Mucosa of rectum (tissue), 2 donors: Measurements from ENCODE around the gene CSNK1A1L.

Experiments
- H3K27ac ChIP-seq, 2 donors: one replicate each; pipeline ENCODE4 v1.7.0; 2013; ENCODE audit warnings: inconsistent platforms in 2 of 2, low read depth in 2 of 2, low read length in 2 of 2
- H3K27me3 ChIP-seq, 2 donors: one replicate each; pipeline ENCODE4 v1.7.0; 2013; ENCODE audit warnings: low read length in 2 of 2; ENCODE audit not compliant: control insufficient read depth in 2 of 2, insufficient read depth in 2 of 2
- H3K36me3 ChIP-seq, 2 donors: one replicate each; pipeline ENCODE4 v1.7.0; 2013; ENCODE audit warnings: low read length in 2 of 2; ENCODE audit not compliant: control insufficient read depth in 2 of 2, insufficient read depth in 2 of 2
- H3K4me1 ChIP-seq, 2 donors: one replicate each; pipeline ENCODE4 v1.7.0; 2013; ENCODE audit warnings: low read length in 2 of 2, mild to moderate bottlenecking in 1 of 2; ENCODE audit not compliant: control insufficient read depth in 2 of 2, insufficient read depth in 2 of 2
- H3K4me3 ChIP-seq, 2 donors: one replicate each; pipeline ENCODE4 v1.7.0; 2013; ENCODE audit warnings: low read length in 2 of 2
- H3K9ac ChIP-seq, 2 donors: one replicate each; pipeline ENCODE4 v1.7.0; 2013; ENCODE audit warnings: low read length in 2 of 2, low read depth in 1 of 2, mild to moderate bottlenecking in 1 of 2
- H3K9me3 ChIP-seq, 2 donors: one replicate each; pipeline ENCODE4 v1.7.0; 2013; ENCODE audit warnings: low read length in 2 of 2; ENCODE audit not compliant: control insufficient read depth in 2 of 2
- donor health status: healthy.
- donor health status: Normal muscosa, but diverticular disease.

The CSNK1A1L gene

DNA sequence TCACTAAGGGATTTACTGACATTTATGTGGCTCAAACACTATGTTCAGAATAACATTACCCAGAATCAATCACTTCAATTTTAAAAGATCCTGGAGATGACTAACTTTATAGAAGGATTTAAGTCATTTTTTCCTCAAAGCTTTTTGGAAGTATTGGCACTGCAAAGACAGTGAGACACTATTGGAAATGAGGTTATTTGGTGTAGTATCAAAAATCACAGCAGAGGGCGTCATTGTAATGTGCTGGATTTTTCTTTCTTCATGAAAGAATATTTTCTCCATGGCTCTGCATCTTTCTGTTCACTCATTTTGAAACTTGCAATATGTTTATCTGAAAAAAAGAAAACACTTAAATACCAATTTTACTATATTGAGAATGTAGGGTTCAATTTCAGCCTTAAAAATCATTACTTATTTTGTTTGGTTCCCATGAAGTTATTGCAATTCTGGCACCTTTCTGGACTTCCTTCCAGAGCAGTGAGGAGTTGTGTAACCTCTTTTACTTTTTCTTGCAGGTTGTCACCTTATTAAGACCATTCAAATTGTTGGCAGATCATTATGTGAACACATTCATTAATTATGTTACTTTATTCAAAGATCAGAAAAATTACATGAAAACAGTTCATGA, 3.7 kb upstream of the CSNK1A1L start:
- Histone ChIP-seq H3K27me3 (no peaks in the 10 kb centered on the region), H3K9ac (no peak overlapping the region), H3K36me3 (no peaks in the 10 kb centered on the region), H3K27ac (no peak overlapping the region), H3K4me1 (no peaks in the 10 kb centered on the region), H3K4me3 (no peak overlapping the region), H3K9me3 (no peaks in the 10 kb centered on the region)

- no peak overlapping the region for H3K27ac ChIP-seq
- no peaks in the 10 kb centered on the region for H3K4me1 ChIP-seq
- H3K27me3 ChIP-seq: no peaks in the 10 kb centered on the region
- no peaks in the 10 kb centered on the region for H3K9me3 ChIP-seq
- H3K4me3 ChIP-seq: no peak overlapping the region
- no peaks in the 10 kb centered on the region for H3K36me3 ChIP-seq
- no peak overlapping the region for H3K9ac ChIP-seq
These were observed 2.4 kb upstream of the CSNK1A1L start for GRCh38 chr13:37107868-37108267.

GRCh38 chr13:37107456-37107855, 2.0 kb upstream of the CSNK1A1L start:
- no peak overlapping the region for H3K27ac ChIP-seq
- H3K9ac ChIP-seq: no peak overlapping the region
- H3K27me3 ChIP-seq: no peaks in the 10 kb centered on the region
- H3K4me1 ChIP-seq: no peaks in the 10 kb centered on the region
- H3K9me3 ChIP-seq: no peaks in the 10 kb centered on the region
- no peaks in the 10 kb centered on the region for H3K36me3 ChIP-seq
- no peak overlapping the region for H3K4me3 ChIP-seq

DNA sequence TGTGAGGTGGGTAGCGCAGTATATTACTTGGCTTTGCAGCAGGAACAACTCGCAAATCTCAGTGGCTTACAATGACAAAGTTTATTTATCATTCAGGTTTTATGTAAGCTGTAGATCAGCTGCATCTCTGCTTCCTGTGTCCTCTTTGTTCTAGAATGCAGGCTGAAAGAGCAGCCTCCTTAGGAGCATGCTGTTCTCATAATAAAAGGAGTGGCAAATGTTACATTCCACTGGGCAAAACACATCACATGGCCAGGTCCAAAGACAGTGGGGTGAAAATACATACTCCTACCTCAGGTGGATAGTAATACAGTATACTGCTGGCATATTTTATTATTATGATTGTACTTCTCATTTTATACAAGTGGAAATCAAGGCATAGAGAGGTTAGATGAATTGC, 1.2 kb upstream of the CSNK1A1L start:
- no peaks in the 10 kb centered on the region for H3K27me3 ChIP-seq
- H3K9me3 ChIP-seq: no peaks in the 10 kb centered on the region
- no peaks in the 10 kb centered on the region for H3K36me3 ChIP-seq
- no peak overlapping the region for H3K27ac ChIP-seq
- no peaks in the 10 kb centered on the region for H3K4me1 ChIP-seq
- no peak overlapping the region for H3K4me3 ChIP-seq
- H3K9ac ChIP-seq: no peak overlapping the region

DNA sequence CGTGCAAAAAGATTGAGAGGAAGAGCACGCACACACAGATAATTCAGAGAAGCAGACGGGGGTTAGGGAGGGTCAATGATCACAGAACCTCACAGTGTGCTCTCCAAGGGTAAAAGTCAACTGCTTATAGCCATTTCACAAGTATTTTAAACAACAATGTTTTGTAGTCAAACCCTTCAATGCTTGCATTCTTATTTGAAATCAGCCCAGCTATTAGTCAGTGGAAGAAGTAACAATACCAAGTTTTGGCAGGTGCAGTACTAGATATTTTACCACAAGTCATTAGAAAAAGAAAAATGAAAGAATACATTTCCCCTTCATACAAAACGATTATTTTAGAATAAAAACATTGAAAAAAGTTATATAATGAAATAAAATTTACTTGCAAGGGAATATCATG, 2.6 kb downstream of the CSNK1A1L start:
- Histone ChIP-seq H3K36me3 (no peaks in the 10 kb centered on the region), H3K27me3 (no peaks in the 10 kb centered on the region), H3K9ac (no peak overlapping the region), H3K4me3 (no peak overlapping the region), H3K9me3 (no peaks in the 10 kb centered on the region), H3K4me1 (no peaks in the 10 kb centered on the region), H3K27ac (no peak overlapping the region)

DNA sequence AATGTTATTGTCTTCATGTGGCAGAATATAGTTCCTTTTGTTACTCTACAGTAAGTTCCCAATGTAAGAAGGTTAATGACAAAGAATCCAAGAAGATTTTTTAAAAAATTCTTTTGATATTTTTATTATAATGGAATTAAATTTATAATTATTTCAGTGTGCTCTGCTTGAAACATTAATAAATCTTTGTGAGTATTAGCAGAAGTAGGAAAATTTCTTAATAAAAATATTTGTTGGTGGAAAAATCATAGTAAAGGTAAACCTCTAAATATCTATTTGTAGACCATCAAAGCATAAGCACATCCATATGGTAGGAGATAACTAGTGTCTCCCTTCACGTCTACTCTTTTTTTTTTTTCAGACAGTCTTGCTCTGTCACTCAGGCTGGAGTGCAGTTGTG, 4.3 kb downstream of the CSNK1A1L start:
- Histone ChIP-seq H3K9me3 (no peaks in the 10 kb centered on the region), H3K4me3 (no peak overlapping the region), H3K4me1 (no peaks in the 10 kb centered on the region), H3K36me3 (no peaks in the 10 kb centered on the region), H3K9ac (no peak overlapping the region), H3K27ac (no peak overlapping the region), H3K27me3 (no peaks in the 10 kb centered on the region)

GRCh38 chr13:37100731-37101130, 4.7 kb downstream of the CSNK1A1L start:
- Histone ChIP-seq H3K4me3 (no peak overlapping the region), H3K27ac (no peak overlapping the region)

GRCh38 chr13:37097076-37097475, 8.4 kb downstream of the CSNK1A1L start:
- Histone ChIP-seq H3K9ac (no peak overlapping the region), H3K9me3 (no peaks in the 10 kb centered on the region), H3K36me3 (no peaks in the 10 kb centered on the region), H3K4me3 (no peak overlapping the region), H3K4me1 (no peaks in the 10 kb centered on the region), H3K27ac (no peak overlapping the region), H3K27me3 (no peaks in the 10 kb centered on the region)

More at GRCh38 chr13:37100731-37101130, 4.7 kb downstream of the CSNK1A1L start:
- no peaks in the 10 kb centered on the region for H3K27me3 ChIP-seq
- no peaks in the 10 kb centered on the region for H3K9me3 ChIP-seq
- no peaks in the 10 kb centered on the region for H3K4me1 ChIP-seq
- H3K9ac ChIP-seq: no peak overlapping the region
- H3K36me3 ChIP-seq: no peaks in the 10 kb centered on the region

- H3K9ac ChIP-seq: no peak overlapping the region
- H3K27ac ChIP-seq: no peak overlapping the region
- no peaks in the 10 kb centered on the region for H3K27me3 ChIP-seq
- H3K4me1 ChIP-seq: no peaks in the 10 kb centered on the region
- no peak overlapping the region for H3K4me3 ChIP-seq
- H3K9me3 ChIP-seq: no peaks in the 10 kb centered on the region
- no peaks in the 10 kb centered on the region for H3K36me3 ChIP-seq
These were observed 10.6 kb downstream of the CSNK1A1L start for GRCh38 chr13:37094840-37095239.

DNA sequence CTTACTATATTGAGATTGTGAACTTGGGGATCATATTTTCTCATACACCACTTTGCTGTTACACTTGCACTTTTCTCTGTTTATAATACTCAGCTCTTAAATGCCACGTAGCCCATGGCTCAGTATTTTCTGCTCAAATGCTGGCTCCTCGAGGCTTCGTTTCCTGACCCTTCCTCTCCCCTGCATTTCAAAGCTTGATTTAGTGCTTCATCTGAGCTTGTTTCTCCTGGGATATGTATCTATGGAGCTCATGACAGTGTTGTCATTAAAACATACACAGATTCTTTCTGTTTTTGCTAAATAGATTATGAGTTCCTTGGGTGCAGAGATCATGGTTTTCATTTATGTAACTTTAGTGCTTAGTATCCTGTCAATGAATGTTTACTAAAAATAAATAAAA, 11.4 kb downstream of the CSNK1A1L start:
- H3K27me3 ChIP-seq: no peaks in the 10 kb centered on the region

DNA sequence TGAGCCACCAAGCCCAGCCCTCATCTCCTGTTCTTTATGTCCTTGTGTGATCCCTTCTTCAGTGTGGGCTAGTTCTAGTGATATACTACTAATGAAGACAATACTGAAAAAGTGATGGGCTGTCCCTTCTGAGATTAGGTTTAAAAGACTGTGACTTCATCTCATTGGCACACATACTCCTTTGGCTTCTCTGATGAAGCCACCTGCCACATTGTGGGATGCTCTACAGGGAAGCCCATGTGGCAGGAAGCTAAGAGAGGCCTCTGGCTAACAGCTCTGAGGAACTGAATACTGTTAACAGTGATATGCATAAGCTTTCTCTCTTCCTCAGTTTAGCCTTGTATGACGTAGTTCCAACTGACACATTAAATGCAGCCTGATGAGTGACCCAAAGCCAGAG, 13.6 kb downstream of the CSNK1A1L start:
- Histone ChIP-seq H3K9ac (no peak overlapping the region), H3K36me3 (no peaks in the 10 kb centered on the region), H3K4me1 (no peaks in the 10 kb centered on the region), H3K9me3 (no peaks in the 10 kb centered on the region), H3K4me3 (no peak overlapping the region), H3K27me3 (no peaks in the 10 kb centered on the region), H3K27ac (no peak overlapping the region)

More for the DNA sequence above, 11.4 kb downstream of the CSNK1A1L start:
- Histone ChIP-seq H3K9ac (no peak overlapping the region), H3K36me3 (no peaks in the 10 kb centered on the region), H3K9me3 (no peaks in the 10 kb centered on the region), H3K27ac (no peak overlapping the region), H3K4me1 (no peaks in the 10 kb centered on the region), H3K4me3 (no peak overlapping the region)
